SU-DHL-6 (cell line): ENCODE data around the gene GPR132.
"Not testable (repeated sequence)": the region's sequence is repeated elsewhere in the genome, so short reads cannot be mapped to it uniquely, and the experiment has no call there.

Source experiments
- H2AFZ ChIP-seq: fragments of 200-600 bp; sonication (generic); 2 replicates; pipeline ENCODE4 v1.6.1; 2014; ENCODE audit warnings: low read depth, mild to moderate bottlenecking, moderate library complexity, mixed read lengths, antibody characterized with exemption, low read length; ENCODE audit not compliant: severe bottlenecking
- H3F3A ChIP-seq: fragments of 200-600 bp; shearing (Covaris generic); 2 replicates; pipeline ENCODE4 v1.6.0; 2016; ENCODE audit warnings: antibody characterized with exemption, mild to moderate bottlenecking; ENCODE audit not compliant: insufficient read depth
- H3K27ac ChIP-seq: fragments of 200-600 bp; sonication (generic); 2 replicates; pipeline ENCODE4 v1.5.1; 2016; ENCODE audit warnings: low read depth, mild to moderate bottlenecking, low read length, moderate library complexity, mixed read lengths
- H3K27me3 ChIP-seq: fragments of 200-600 bp; sonication (generic), shearing (Covaris generic); 2 replicates; pipeline ENCODE4 v1.6.0; 2014; ENCODE audit warnings: mild to moderate bottlenecking, low read length
- H3K36me3 ChIP-seq: fragments of 200-600 bp; sonication (generic); 2 replicates; pipeline ENCODE4 v1.6.1; 2014; ENCODE audit warnings: mild to moderate bottlenecking, low read length, mixed read lengths
- H3K4me2 ChIP-seq: fragments of 300-600, 200-600 bp; shearing (Covaris generic), sonication (generic); 2 replicates; pipeline ENCODE4 v1.6.0; 2014; ENCODE audit warnings: low read length, low read depth, mild to moderate bottlenecking; ENCODE audit not compliant: poor library complexity, severe bottlenecking
- H3K4me3 ChIP-seq: fragments of 200-600 bp; sonication (generic); 2 replicates; pipeline ENCODE4 v1.5.1; 2014; ENCODE audit warnings: antibody characterized with exemption, low read length, mild to moderate bottlenecking, mixed read lengths; ENCODE audit not compliant: insufficient read depth, poor library complexity, severe bottlenecking
- H3K79me2 ChIP-seq: fragments of 200-600 bp; sonication (generic); 2 replicates; pipeline ENCODE4 v1.6.1; 2014; ENCODE audit warnings: mild to moderate bottlenecking, low read length, moderate library complexity; ENCODE audit not compliant: insufficient read depth
- H3K9ac ChIP-seq: fragments of 200-600 bp; sonication (generic); 2 replicates; pipeline ENCODE4 v1.7.0; 2014; ENCODE audit warnings: mild to moderate bottlenecking, low read length
- H3K9me2 ChIP-seq: fragments of 200-600 bp; sonication (generic); replicated peaks from 2 replicates; pipeline ENCODE4 v1.6.1; 2014; ENCODE audit warnings: low read length; ENCODE audit not compliant: insufficient read depth
- H3K9me3 ChIP-seq: fragments of 200-600 bp; sonication (generic); 2 replicates; pipeline ENCODE4 v1.6.1; 2014; ENCODE audit warnings: low read length, mixed read lengths; ENCODE audit not compliant: insufficient read depth
- H4K20me1 ChIP-seq: fragments of 200-600 bp; sonication (generic); 2 replicates; pipeline ENCODE4 v1.6.1; 2014; ENCODE audit warnings: low read depth, mild to moderate bottlenecking, antibody characterized with exemption, low read length, moderate library complexity, mixed read lengths
- CTCF ChIP-seq: fragments of 200-600 bp; sonication (generic); IDR thresholded peaks from one replicate; pipeline ENCODE4 v1.5.1; 2017; ENCODE audit warnings: antibody characterized with exemption, mild to moderate bottlenecking, low read length, moderate library complexity; ENCODE audit not compliant: insufficient read depth, poor library complexity, severe bottlenecking
- EZH2phosphoT487 ChIP-seq: fragments of 200-600 bp; sonication (generic), shearing (Covaris generic); conservative IDR thresholded peaks from 2 replicates; pipeline ENCODE4 v1.6.1; 2018; ENCODE audit warnings: mild to moderate bottlenecking, antibody characterized with exemption, low read length, moderate library complexity, mixed read lengths

GPR132 gene

GRCh38 chr14:105064721-105065143 is 498 bp downstream of the GPR132 start:
- Histone ChIP-seq H3K9ac (no peak overlapping the region), H3F3A (no peaks in the 10 kb centered on the region), H3K27me3 (no peaks in the 10 kb centered on the region), H2AFZ (no peak overlapping the region), H3K79me2 (no peaks in the 10 kb centered on the region), H3K27ac (no peak overlapping the region), H4K20me1 (no peaks in the 10 kb centered on the region), H3K9me3 (no peaks in the 10 kb centered on the region), H3K4me3 (no peak overlapping the region), H3K4me2 (no peak overlapping the region), H3K9me2 (no peaks in the 10 kb centered on the region), H3K36me3 (no peaks in the 10 kb centered on the region)
- TF ChIP-seq CTCF (no peak), EZH2phosphoT487 (no peak)

- Histone ChIP-seq H3K9ac (no peak overlapping the region), H3K27me3 (no peaks in the 10 kb centered on the region), H4K20me1 (no peaks in the 10 kb centered on the region), H3K9me2 (no peaks in the 10 kb centered on the region), H3K4me2 (no peak overlapping the region), H2AFZ (no peak overlapping the region), H3K9me3 (no peaks in the 10 kb centered on the region), H3K36me3 (no peaks in the 10 kb centered on the region), H3K79me2 (no peaks in the 10 kb centered on the region), H3F3A (no peaks in the 10 kb centered on the region), H3K27ac (no peak overlapping the region), H3K4me3 (no peak overlapping the region)
- TF ChIP-seq CTCF (no peak), EZH2phosphoT487 (no peak)
These were observed 1.2 kb downstream of the GPR132 start for GRCh38 chr14:105064001-105064400.

GRCh38 chr14:105063506-105063905 is 1.7 kb downstream of the GPR132 start:
- H3K9me3 ChIP-seq, H3K9me2 ChIP-seq, H3K79me2 ChIP-seq, H4K20me1 ChIP-seq, H3K27me3 ChIP-seq, H3K4me2 ChIP-seq, H3K4me3 ChIP-seq, H2AFZ ChIP-seq, H3K27ac ChIP-seq, H3K36me3 ChIP-seq, H3F3A ChIP-seq, H3K9ac ChIP-seq: not testable (repeated sequence)

- no peak overlapping the region for H3K27ac ChIP-seq
- H3K4me3 ChIP-seq: no peak overlapping the region
- no peaks in the 10 kb centered on the region for H4K20me1 ChIP-seq
- no peak overlapping the region for H3K4me2 ChIP-seq
- H3K9me2 ChIP-seq: no peaks in the 10 kb centered on the region
- H2AFZ ChIP-seq: no peak overlapping the region
- no peak overlapping the region for H3K9ac ChIP-seq
- no peak for TF ChIP-seq EZH2phosphoT487
- no peak for TF ChIP-seq CTCF
- H3K27me3 ChIP-seq: no peaks in the 10 kb centered on the region
- no peaks in the 10 kb centered on the region for H3K36me3 ChIP-seq
- no peaks in the 10 kb centered on the region for H3F3A ChIP-seq
- no peaks in the 10 kb centered on the region for H3K9me3 ChIP-seq
- H3K79me2 ChIP-seq: no peaks in the 10 kb centered on the region
These were observed 2.2 kb downstream of the GPR132 start for GRCh38 chr14:105063056-105063455.
